SKM-1 treated with dmso at 0.1 percent for 144 hours (cell line): Measurements from ENCODE around the gene GRK1.
"Not testable (repeated sequence)": the region's sequence is repeated elsewhere in the genome, so short reads cannot be mapped to it uniquely, and the experiment has no call there.

ENCODE experiments used
- DNase-seq: peaks from one replicate; lab custom pipeline; 2025; ENCODE audit not compliant: unreplicated experiment; lab: John Stamatoyannopoulos, UW

GRK1 gene

GRCh38 chr13:113664751-113665596, 2.0 kb upstream of the GRK1 start:
- no peak for DNase-seq

GRCh38 chr13:113665597-113666328, 1.3 kb upstream of the GRK1 start:
- no peak for DNase-seq

GRCh38 chr13:113666329-113666670, 719 bp upstream of the GRK1 start:
- DNase-seq = no peak

GRCh38 chr13:113667771-113668490, 912 bp downstream of the GRK1 start:
- no peak for DNase-seq

- no peak for DNase-seq
Observed at GRCh38 chr13:113668491-113668971, 1.5 kb downstream of the GRK1 start.

- DNase-seq = no peak
Observed at GRCh38 chr13:113669231-113669754, 2.3 kb downstream of the GRK1 start.

GRCh38 chr13:113669755-113670341, 2.8 kb downstream of the GRK1 start:
- no peak for DNase-seq

GRCh38 chr13:113670541-113670940, 3.5 kb downstream of the GRK1 start:
- no peak for DNase-seq

- DNase-seq = no peak
Observed at GRCh38 chr13:113671066-113672001, 4.3 kb downstream of the GRK1 start.

- DNase-seq = no peak
Observed at GRCh38 chr13:113672002-113672651, 5.1 kb downstream of the GRK1 start.

GRCh38 chr13:113722921-113723320, 55.9 kb downstream of the GRK1 start:
- DNase-seq = no peak

GRCh38 chr13:113723410-113724015, 56.5 kb downstream of the GRK1 start:
- DNase-seq = no peak

- no peak for DNase-seq
Observed at GRCh38 chr13:113724016-113724758, 57.2 kb downstream of the GRK1 start.

- DNase-seq = peak; percentile 57
Observed at GRCh38 chr13:113724780-113725315, 57.8 kb downstream of the GRK1 start.

GRCh38 chr13:113725329-113726105, 58.5 kb downstream of the GRK1 start:
- not testable (repeated sequence) for DNase-seq

- DNase-seq = not testable (repeated sequence)
Observed at GRCh38 chr13:113726106-113726821, 59.2 kb downstream of the GRK1 start.
